Measurements from ENCODE around the gene MDH1B.
"Not testable (repeated sequence)": the region's sequence is repeated elsewhere in the genome, so short reads cannot be mapped to it uniquely, and the experiment has no call there.

MDH1B gene

GRCh38 chr2:206765242-206766056, at the start of gene MDH1B, which contains the start of gene FASTKD2:
MDH1B (minus strand) TSS chr2:206765328; CDS start chr2:206765271, 57 bp downstream.
FASTKD2 (plus strand) TSS chr2:206765606; CDS start chr2:206766694, 1,088 bp downstream.
- Histone ChIP-seq H3K9me3 (ENCODE audit: control insufficient read depth, insufficient read depth, low read length) (no peaks in the 10 kb centered on the region), H3K9ac (ENCODE audit: low read depth, low read length) (peak within 1 kb of the TSS; percentile 95), H3K4me1 (ENCODE audit: insufficient read depth, low read length) (no peaks in the 10 kb centered on the region), H3K36me3 (ENCODE audit: insufficient read depth, low read length) (peaks cover 3% of the 10 kb centered on the region; the same call in 1 of the 2 replicates)

- H3K9ac ChIP-seq (ENCODE audit: low read depth, low read length), result no peak overlapping the region
- H3K36me3 ChIP-seq (ENCODE audit: insufficient read depth, low read length), result no peaks in the 10 kb centered on the region
Observed at GRCh38 chr2:206814498-206814897, 49.4 kb upstream of the MDH1B start.

GRCh38 chr2:206812471-206812870, 47.3 kb upstream of the MDH1B start:
- Histone ChIP-seq H3K9ac (ENCODE audit: low read depth, low read length) (peak overlapping the region; percentile 24), H3K4me1 (ENCODE audit: insufficient read depth, low read length) (peaks cover 24% of the 10 kb centered on the region)
- H3K9me3 ChIP-seq (ENCODE audit: control insufficient read depth, insufficient read depth, low read length); H3K36me3 ChIP-seq (ENCODE audit: insufficient read depth, low read length): not testable (repeated sequence)

More at GRCh38 chr2:206814498-206814897, 49.4 kb upstream of the MDH1B start:
- Histone ChIP-seq H3K9me3 (ENCODE audit: control insufficient read depth, insufficient read depth, low read length) (no peaks in the 10 kb centered on the region), H3K4me1 (ENCODE audit: insufficient read depth, low read length) (peaks cover 27% of the 10 kb centered on the region)

- peaks cover 15% of the 10 kb centered on the region for H3K36me3 ChIP-seq (ENCODE audit: insufficient read depth, low read length)
- H3K9me3 ChIP-seq (ENCODE audit: control insufficient read depth, insufficient read depth, low read length), result not testable (repeated sequence)
- peaks cover 29% of the 10 kb centered on the region for H3K4me1 ChIP-seq (ENCODE audit: insufficient read depth, low read length)
- H3K9ac ChIP-seq (ENCODE audit: low read depth, low read length), result peak overlapping the region; percentile 41
Observed at GRCh38 chr2:206807624-206808023, 42.5 kb upstream of the MDH1B start.

- peaks cover 15% of the 10 kb centered on the region for H3K36me3 ChIP-seq (ENCODE audit: insufficient read depth, low read length)
- H3K4me1 ChIP-seq (ENCODE audit: insufficient read depth, low read length), result peaks cover 38% of the 10 kb centered on the region
- no peaks in the 10 kb centered on the region for H3K9me3 ChIP-seq (ENCODE audit: control insufficient read depth, insufficient read depth, low read length)
- no peak overlapping the region for H3K9ac ChIP-seq (ENCODE audit: low read depth, low read length)
Observed at GRCh38 chr2:206805887-206806607, 40.9 kb upstream of the MDH1B start.

- Histone ChIP-seq H3K9me3 (ENCODE audit: control insufficient read depth, insufficient read depth, low read length) (no peaks in the 10 kb centered on the region), H3K4me1 (ENCODE audit: insufficient read depth, low read length) (peaks cover 51% of the 10 kb centered on the region), H3K9ac (ENCODE audit: low read depth, low read length) (no peak overlapping the region), H3K36me3 (ENCODE audit: insufficient read depth, low read length) (peaks cover 15% of the 10 kb centered on the region)
Observed at GRCh38 chr2:206804326-206804725, 39.2 kb upstream of the MDH1B start.

- peaks cover 11% of the 10 kb centered on the region for H3K36me3 ChIP-seq (ENCODE audit: insufficient read depth, low read length)
- H3K9me3 ChIP-seq (ENCODE audit: control insufficient read depth, insufficient read depth, low read length), result no peaks in the 10 kb centered on the region
- H3K9ac ChIP-seq (ENCODE audit: low read depth, low read length), result no peak overlapping the region
- peaks cover 51% of the 10 kb centered on the region for H3K4me1 ChIP-seq (ENCODE audit: insufficient read depth, low read length)
Observed at GRCh38 chr2:206802654-206803514, 37.8 kb upstream of the MDH1B start.

GRCh38 chr2:206801418-206802189, 36.5 kb upstream of the MDH1B start:
- Histone ChIP-seq H3K36me3 (ENCODE audit: insufficient read depth, low read length) (peaks cover 11% of the 10 kb centered on the region), H3K9me3 (ENCODE audit: control insufficient read depth, insufficient read depth, low read length) (no peaks in the 10 kb centered on the region), H3K4me1 (ENCODE audit: insufficient read depth, low read length) (peaks cover 51% of the 10 kb centered on the region), H3K9ac (ENCODE audit: low read depth, low read length) (no peak overlapping the region)

- Histone ChIP-seq H3K9ac (ENCODE audit: low read depth, low read length) (no peak overlapping the region; the same call in 1 of the 2 replicates), H3K9me3 (ENCODE audit: control insufficient read depth, insufficient read depth, low read length) (no peaks in the 10 kb centered on the region), H3K4me1 (ENCODE audit: insufficient read depth, low read length) (peaks cover 43% of the 10 kb centered on the region), H3K36me3 (ENCODE audit: insufficient read depth, low read length) (peaks cover 4% of the 10 kb centered on the region; the same call in 1 of the 2 replicates)
Observed at GRCh38 chr2:206800506-206801417, 35.6 kb upstream of the MDH1B start.

- H3K9me3 ChIP-seq (ENCODE audit: control insufficient read depth, insufficient read depth, low read length), result no peaks in the 10 kb centered on the region
- H3K4me1 ChIP-seq (ENCODE audit: insufficient read depth, low read length), result peaks cover 35% of the 10 kb centered on the region
- H3K9ac ChIP-seq (ENCODE audit: low read depth, low read length), result no peak overlapping the region
- H3K36me3 ChIP-seq (ENCODE audit: insufficient read depth, low read length), result no peaks in the 10 kb centered on the region; the same call in 1 of the 2 replicates
Observed at GRCh38 chr2:206799083-206799482, 34.0 kb upstream of the MDH1B start.

GRCh38 chr2:206798000-206798399, 32.9 kb upstream of the MDH1B start:
- H3K9ac ChIP-seq (ENCODE audit: low read depth, low read length), result no peak overlapping the region
- peaks cover 28% of the 10 kb centered on the region for H3K4me1 ChIP-seq (ENCODE audit: insufficient read depth, low read length)
- no peaks in the 10 kb centered on the region for H3K9me3 ChIP-seq (ENCODE audit: control insufficient read depth, insufficient read depth, low read length)
- H3K36me3 ChIP-seq (ENCODE audit: insufficient read depth, low read length), result no peaks in the 10 kb centered on the region; the same call in 1 of the 2 replicates

- Histone ChIP-seq H3K9me3 (ENCODE audit: control insufficient read depth, insufficient read depth, low read length) (no peaks in the 10 kb centered on the region), H3K9ac (ENCODE audit: low read depth, low read length) (no peak overlapping the region), H3K4me1 (ENCODE audit: insufficient read depth, low read length) (peaks cover 23% of the 10 kb centered on the region), H3K36me3 (ENCODE audit: insufficient read depth, low read length) (no peaks in the 10 kb centered on the region; the same call in 1 of the 2 replicates)
Observed at GRCh38 chr2:206797376-206797775, 32.2 kb upstream of the MDH1B start.

GRCh38 chr2:206792645-206793044, 27.5 kb upstream of the MDH1B start:
- Histone ChIP-seq H3K9me3 (ENCODE audit: control insufficient read depth, insufficient read depth, low read length) (no peaks in the 10 kb centered on the region), H3K9ac (ENCODE audit: low read depth, low read length) (no peak overlapping the region), H3K4me1 (ENCODE audit: insufficient read depth, low read length) (no peaks in the 10 kb centered on the region), H3K36me3 (ENCODE audit: insufficient read depth, low read length) (peaks cover 15% of the 10 kb centered on the region)

All from ES-I3 (cell line).